ENCODE results near the gene DRD4.
"Not testable (repeated sequence)": the region's sequence is repeated elsewhere in the genome, so short reads cannot be mapped to it uniquely, and the experiment has no call there.

The DRD4 gene

GRCh38 chr11:645536-645935 lies 8.5 kb downstream of the DRD4 start:
- DNase-seq (ENCODE audit: low read depth): no peak

GRCh38 chr11:646214-646613 lies 9.1 kb downstream of the DRD4 start:
- no peak for DNase-seq (ENCODE audit: low read depth)

GRCh38 chr11:647672-648158 lies 10.6 kb downstream of the DRD4 start:
- not testable (repeated sequence) for DNase-seq (ENCODE audit: low read depth)

- no peak for DNase-seq (ENCODE audit: low read depth)
Measured at GRCh38 chr11:650482-650881, 13.4 kb downstream of the DRD4 start.

- not testable (repeated sequence) for DNase-seq (ENCODE audit: low read depth)
Measured at GRCh38 chr11:653136-653535, 16.1 kb downstream of the DRD4 start.

- DNase-seq (ENCODE audit: low read depth): no peak
Measured at GRCh38 chr11:653837-654236, 16.8 kb downstream of the DRD4 start.

GRCh38 chr11:654444-654843 lies 17.4 kb downstream of the DRD4 start:
- DNase-seq (ENCODE audit: low read depth): not testable (repeated sequence)

- DNase-seq (ENCODE audit: low read depth): no peak
Measured at GRCh38 chr11:655036-655726, 18.1 kb downstream of the DRD4 start.

- no peak for DNase-seq (ENCODE audit: low read depth)
Measured at GRCh38 chr11:656426-656825, 19.4 kb downstream of the DRD4 start.

- DNase-seq (ENCODE audit: low read depth): no peak
Measured at GRCh38 chr11:656866-657265, 19.8 kb downstream of the DRD4 start.

- DNase-seq (ENCODE audit: low read depth): no peak
Measured at GRCh38 chr11:657691-658126, 20.6 kb downstream of the DRD4 start.

GRCh38 chr11:659532-660085 lies 22.5 kb downstream of the DRD4 start:
- DNase-seq (ENCODE audit: low read depth): no peak

- no peak for DNase-seq (ENCODE audit: low read depth)
Measured at GRCh38 chr11:660281-660680, 23.2 kb downstream of the DRD4 start.

- no peak for DNase-seq (ENCODE audit: low read depth)
Measured at GRCh38 chr11:660681-661444, 23.8 kb downstream of the DRD4 start.

GRCh38 chr11:662689-663274 lies 25.7 kb downstream of the DRD4 start:
- DNase-seq (ENCODE audit: low read depth): no peak

GRCh38 chr11:665062-665703 lies 28.1 kb downstream of the DRD4 start:
- DNase-seq (ENCODE audit: low read depth): no peak

GRCh38 chr11:665704-666281 lies 28.7 kb downstream of the DRD4 start:
- no peak for DNase-seq (ENCODE audit: low read depth)

- no peak for DNase-seq (ENCODE audit: low read depth)
Measured at GRCh38 chr11:673866-674265, 36.8 kb downstream of the DRD4 start.

GRCh38 chr11:674406-674805 lies 37.3 kb downstream of the DRD4 start:
- DNase-seq (ENCODE audit: low read depth): no peak

- DNase-seq (ENCODE audit: low read depth): no peak
Measured at GRCh38 chr11:678297-678696, 41.2 kb downstream of the DRD4 start.

- DNase-seq (ENCODE audit: low read depth): no peak
Measured at GRCh38 chr11:679271-680207, 42.5 kb downstream of the DRD4 start.
